HG03025 (cell line): ENCODE data around the gene TTC5.
"Not testable (repeated sequence)": the region's sequence is repeated elsewhere in the genome, so short reads cannot be mapped to it uniquely, and the experiment has no call there.

Experiments used
- ATAC-seq: cut with Tn5 transposase; IDR thresholded peaks from one replicate; pipeline ENCODE4 v1.9.1; 2021; ENCODE audit warnings: mild to moderate bottlenecking, moderate library complexity; ENCODE audit not compliant: unreplicated experiment, low FRiP score

Gene TTC5

GRCh38 chr14:20314026-20314425, 8.3 kb upstream of the TTC5 start:
- no peak for ATAC-seq

GRCh38 chr14:20306079-20306423, 300 bp upstream of the TTC5 start:
- ATAC-seq: no peak

GRCh38 chr14:20302042-20302755, 3.6 kb downstream of the TTC5 start:
- no peak for ATAC-seq

- ATAC-seq: no peak
These were observed 10.7 kb downstream of the TTC5 start for GRCh38 chr14:20295067-20295466.

- no peak for ATAC-seq
These were observed 11.1 kb downstream of the TTC5 start for GRCh38 chr14:20294636-20295035.

- ATAC-seq: not testable (repeated sequence)
These were observed 23.8 kb downstream of the TTC5 start for GRCh38 chr14:20281998-20282397.

GRCh38 chr14:20280265-20280664, 25.5 kb downstream of the TTC5 start:
- not testable (repeated sequence) for ATAC-seq

- no peak for ATAC-seq
These were observed 27.3 kb downstream of the TTC5 start for GRCh38 chr14:20278414-20278813.

GRCh38 chr14:20277409-20277808, 28.3 kb downstream of the TTC5 start:
- ATAC-seq: no peak

- ATAC-seq: no peak
These were observed 31.7 kb downstream of the TTC5 start for GRCh38 chr14:20274062-20274461.

GRCh38 chr14:20264361-20264760, 41.4 kb downstream of the TTC5 start:
- not testable (repeated sequence) for ATAC-seq

GRCh38 chr14:20262642-20263128, 43.1 kb downstream of the TTC5 start:
- ATAC-seq: no peak

GRCh38 chr14:20247646-20248246, 58.0 kb downstream of the TTC5 start:
- ATAC-seq: no peak
